Right lobe of liver (tissue), 6 donors: ENCODE results near the gene STARD6. TPM values are rescaled to one million over a fixed set of nuclear protein-coding genes. Genes with fewer than 3 reads are reported as not detected.

Source experiments
- ATAC-seq, 4 donors: fragments of 200-7000 bp; cut with Tn5 transposase; one replicate each; pipeline ENCODE4 v1.9.1; 2020; ENCODE audit warnings: mild to moderate bottlenecking in 4 of 4, moderate library complexity in 4 of 4
- DNase-seq, 3 donors: peaks; one replicate each; pipeline ENCODE4 v3.0.0-alpha.2; 2020
- H3K27ac ChIP-seq, 3 donors: fragments of 200-600 bp; one replicate each; pipeline ENCODE4 v1.8.0; 2022
- H3K27me3 ChIP-seq, 2 donors: fragments of 200-600 bp; one replicate each; pipeline ENCODE4 v1.8.0; 2022
- H3K36me3 ChIP-seq, 4 donors: fragments of 200-600 bp; sonication (generic) in 1 of 4; one replicate each; pipeline versions ENCODE4 v1.5.1 to v1.8.0; 2017 to 2022; ENCODE audit warnings: control low read depth in 1 of 4
- H3K4me1 ChIP-seq, 4 donors: fragments of 200-600 bp; sonication (generic) in 1 of 4; one replicate each; pipeline versions ENCODE4 v1.5.1 to v1.8.0; 2017 to 2022; ENCODE audit warnings: control low read depth in 1 of 4
- H3K4me3 ChIP-seq, 3 donors: fragments of 200-600 bp; one replicate each; pipeline ENCODE4 v1.8.0; 2022
- H3K9me3 ChIP-seq, 4 donors: fragments of 200-600 bp; sonication (generic) in 1 of 4; one replicate each; pipeline versions ENCODE4 v1.5.1 to v1.8.0; 2017 to 2022; ENCODE audit warnings: control low read depth in 1 of 4
- CTCF ChIP-seq, 4 donors: fragments of 200-600 bp in 3 of 4; fragments of 450-650 bp in 1 of 4; IDR thresholded peaks; one replicate each; pipeline versions ENCODE4 v1.5.1 to v1.8.0; 2016 to 2022; ENCODE audit warnings: antibody characterized with exemption in 4 of 4, mild to moderate bottlenecking in 2 of 4
- POLR2A ChIP-seq: fragments of 450-650 bp; IDR thresholded peaks from one replicate; pipeline ENCODE4 v1.6.1; 2017; ENCODE audit warnings: antibody characterized with exemption, mild to moderate bottlenecking
- WGBS: methylation state at CpG from one replicate; pipeline ENCODE4 v1.1.6; 2018; ENCODE audit warnings: low coverage, low lambda C conversion rate; ENCODE audit not compliant: insufficient coverage; ENCODE audit errors: missing lambda C conversion rate; 5-methylcytosine and 5-hydroxymethylcytosine counted together
- intact Hi-C, 2 donors: fragments of 100-400 bp; cut with DNase I; formaldehyde crosslinking; loops; one replicate each; pipeline versions ENCODE4 v1.11.2 to v1.14.1; 2022
- total RNA-seq, 6 experiments: library from RNA; depleted of rRNA in 2 of 6; stranded (reverse); fragments of >200 nt in 2 of 6; fragmentation: NEBNext Ultra II Directional in 3 of 6; extraction: Animal tissue kit (Norgen Biotek cat#: 25700) in 3 of 6; gene quantifications; one replicate each; pipeline versions ENCODE4 v1.1.0 to v1.2.4, GENCODE V29; 2016 to 2023
- donor health status: DM: no; HTN: yes; CAD: no.
- donor health status: DM: no; HTN: no; CAD: no.
- donor health status: DM: no; HTN: no; CAD: no.
- donor health status: DM: no; HTN: yes; CAD: no.
- donor health status: DM: no; HTN: yes; CAD: no.

STARD6 gene
- total RNA-seq, 6 experiments from 2014 or later = not detected

DNA sequence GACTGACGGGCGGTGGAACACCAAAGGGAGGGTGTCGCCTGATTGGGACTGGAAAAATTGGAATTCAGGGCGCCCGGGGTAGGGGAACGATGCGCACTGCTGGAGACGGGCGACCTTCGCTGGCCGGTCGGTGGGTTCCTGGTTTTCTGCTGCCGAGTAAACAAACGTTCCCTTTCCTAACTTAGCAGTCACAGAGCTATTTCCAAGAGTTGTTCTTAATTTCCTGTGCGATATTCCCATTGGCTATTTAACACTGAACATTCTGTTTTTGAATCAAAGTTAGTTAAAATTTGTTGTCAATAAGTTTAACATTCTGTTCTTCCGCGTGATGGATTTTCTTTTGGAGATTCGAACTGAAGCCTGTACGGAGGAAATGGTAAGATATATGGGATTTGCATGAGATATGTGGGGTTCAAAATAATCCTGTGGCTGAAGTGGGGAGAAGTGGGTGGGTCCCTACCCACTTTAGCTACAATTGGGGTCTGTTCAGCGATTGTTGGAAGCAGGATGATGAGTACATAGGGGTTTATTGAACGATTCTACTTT, 910 bp upstream of the STARD6 start:
- WGBS = 2% methylated on average over 17 of the region's 21 CpGs
- ATAC-seq (peak; percentile 29 to 35 (median 32)), DNase-seq (peak in 1 of 3 donors; percentile 45)
- Histone ChIP-seq H3K4me3 (peak overlapping the region; percentile 55 to 63 (median 60)), H3K36me3 (no peaks in the 10 kb centered on the region), H3K27me3 (no peaks in the 10 kb centered on the region), H3K9me3 (no peaks in the 10 kb centered on the region), H3K27ac (no peak overlapping the region), H3K4me1 (peaks cover 0 to 9% (median 0%) of the 10 kb centered on the region in 4 donors)
- no peak for TF ChIP-seq CTCF (IDR thresholded peaks at IDR 0.05)
- no peak for TF ChIP-seq POLR2A
- intact Hi-C loops = no loop called here

DNA sequence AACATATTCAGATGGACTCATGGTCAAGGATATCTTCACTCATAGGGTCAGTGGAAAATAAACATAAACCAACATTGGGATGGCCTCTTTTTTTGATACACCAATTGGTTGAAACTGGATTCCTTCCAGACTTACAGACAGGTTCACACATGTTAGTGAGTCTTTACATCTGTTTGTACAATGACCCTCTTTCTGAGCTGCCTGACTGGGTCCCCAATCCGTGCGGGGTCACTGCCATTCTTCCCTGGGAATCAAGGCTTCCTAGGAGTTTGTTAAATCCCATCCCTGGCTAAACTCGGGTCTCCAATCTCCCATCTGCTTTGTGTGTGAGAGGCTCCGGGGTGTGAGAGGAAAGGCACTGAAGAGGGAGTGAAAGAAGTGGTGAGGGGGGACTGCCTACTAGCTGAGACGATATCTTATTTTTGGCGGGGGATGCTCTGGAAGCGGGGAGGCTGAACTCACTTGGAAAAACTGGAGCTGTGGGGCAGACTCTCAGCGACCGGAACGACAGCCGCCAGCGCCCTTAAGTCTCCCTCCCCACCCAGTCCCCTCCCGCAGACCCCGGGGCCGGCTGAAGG, 487 bp downstream of the STARD6 start:
- no peak overlapping the region for H3K27ac ChIP-seq
- TF ChIP-seq CTCF (IDR thresholded peaks at IDR 0.05) (no peak), POLR2A (no peak)

GRCh38 chr18:54351186-54351585, 6.5 kb downstream of the STARD6 start:
- H3K27me3 ChIP-seq = no peaks in the 10 kb centered on the region
- intact Hi-C loops = no loop called here
- no peaks in the 10 kb centered on the region for H3K9me3 ChIP-seq
- DNase-seq = no peak
- WGBS = 83% methylated on average over 1 of the region's 1 CpG
- no peak for TF ChIP-seq POLR2A
- no peak for ATAC-seq
- no peaks in the 10 kb centered on the region for H3K36me3 ChIP-seq
- no peak overlapping the region for H3K4me3 ChIP-seq
- no peak overlapping the region for H3K27ac ChIP-seq
- no peaks in the 10 kb centered on the region for H3K4me1 ChIP-seq

More for the DNA sequence above, 487 bp downstream of the STARD6 start:
- intact Hi-C loops = no loop called here
- Histone ChIP-seq H3K36me3 (no peaks in the 10 kb centered on the region), H3K4me3 (peak overlapping the region; percentile 55 to 63 (median 60)), H3K4me1 (peaks cover 0 to 9% (median 0%) of the 10 kb centered on the region in 4 donors), H3K9me3 (no peaks in the 10 kb centered on the region), H3K27me3 (no peaks in the 10 kb centered on the region)
- ATAC-seq = no peak
- WGBS = 10% methylated on average over 7 of the region's 15 CpGs
- DNase-seq = no peak

- H3K27me3 ChIP-seq = no peaks in the 10 kb centered on the region
- H3K27ac ChIP-seq = no peak overlapping the region
- ATAC-seq (no peak), DNase-seq (no peak)
- no peaks in the 10 kb centered on the region for H3K9me3 ChIP-seq
- TF ChIP-seq POLR2A (no peak), CTCF (IDR thresholded peaks at IDR 0.05) (no peak)
- intact Hi-C loops = no loop called here
- H3K4me1 ChIP-seq = no peaks in the 10 kb centered on the region
- WGBS = 68% methylated on average over 3 of the region's 4 CpGs
- no peaks in the 10 kb centered on the region for H3K36me3 ChIP-seq
- no peak overlapping the region for H3K4me3 ChIP-seq
Observed at GRCh38 chr18:54338230-54338629, 19.4 kb downstream of the STARD6 start.

DNA sequence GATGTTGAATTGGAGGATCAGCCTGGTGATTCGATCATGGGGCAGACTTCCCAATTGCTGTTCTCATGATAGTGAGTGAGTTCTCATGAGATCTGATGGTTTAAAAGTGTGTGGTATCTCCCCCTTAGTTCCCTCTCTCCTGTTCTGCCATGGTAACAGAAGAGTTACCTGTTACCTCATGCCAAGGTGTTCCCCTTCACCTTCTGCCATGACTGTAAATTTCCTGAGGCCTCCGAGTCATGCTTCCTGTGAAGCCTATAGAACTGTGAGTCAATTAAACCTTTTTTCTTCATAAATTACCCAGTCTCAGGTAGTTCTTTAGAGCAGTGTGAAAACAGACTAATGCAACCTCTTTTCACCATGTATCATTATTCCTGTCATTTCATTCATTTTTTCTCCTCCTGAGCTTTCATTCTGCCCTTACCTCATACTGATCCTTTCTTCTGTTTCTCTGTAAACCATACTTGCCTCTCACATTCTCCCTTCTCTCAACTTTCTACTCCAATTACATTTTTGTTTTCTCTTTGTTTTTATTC, 22.0 kb downstream of the STARD6 start:
- no peaks in the 10 kb centered on the region for H3K27me3 ChIP-seq
- H3K27ac ChIP-seq = no peak overlapping the region
- DNase-seq (no peak), ATAC-seq (no peak)
- H3K36me3 ChIP-seq = no peaks in the 10 kb centered on the region
- no peaks in the 10 kb centered on the region for H3K9me3 ChIP-seq
- H3K4me3 ChIP-seq = no peak overlapping the region
- no peaks in the 10 kb centered on the region for H3K4me1 ChIP-seq
- intact Hi-C loops = no loop called here
- 93% methylated on average over 2 of the region's 2 CpGs for WGBS
- TF ChIP-seq POLR2A (no peak), CTCF (IDR thresholded peaks at IDR 0.05) (no peak)
